ENCODE measurements around the gene EEF1G.
A peak's percentile ranks its signal among the peaks of the same experiment; 100 is the strongest.
"Not testable (repeated sequence)": the region's sequence is repeated elsewhere in the genome, so short reads cannot be mapped to it uniquely, and the experiment has no call there.

Gene EEF1G

DNA sequence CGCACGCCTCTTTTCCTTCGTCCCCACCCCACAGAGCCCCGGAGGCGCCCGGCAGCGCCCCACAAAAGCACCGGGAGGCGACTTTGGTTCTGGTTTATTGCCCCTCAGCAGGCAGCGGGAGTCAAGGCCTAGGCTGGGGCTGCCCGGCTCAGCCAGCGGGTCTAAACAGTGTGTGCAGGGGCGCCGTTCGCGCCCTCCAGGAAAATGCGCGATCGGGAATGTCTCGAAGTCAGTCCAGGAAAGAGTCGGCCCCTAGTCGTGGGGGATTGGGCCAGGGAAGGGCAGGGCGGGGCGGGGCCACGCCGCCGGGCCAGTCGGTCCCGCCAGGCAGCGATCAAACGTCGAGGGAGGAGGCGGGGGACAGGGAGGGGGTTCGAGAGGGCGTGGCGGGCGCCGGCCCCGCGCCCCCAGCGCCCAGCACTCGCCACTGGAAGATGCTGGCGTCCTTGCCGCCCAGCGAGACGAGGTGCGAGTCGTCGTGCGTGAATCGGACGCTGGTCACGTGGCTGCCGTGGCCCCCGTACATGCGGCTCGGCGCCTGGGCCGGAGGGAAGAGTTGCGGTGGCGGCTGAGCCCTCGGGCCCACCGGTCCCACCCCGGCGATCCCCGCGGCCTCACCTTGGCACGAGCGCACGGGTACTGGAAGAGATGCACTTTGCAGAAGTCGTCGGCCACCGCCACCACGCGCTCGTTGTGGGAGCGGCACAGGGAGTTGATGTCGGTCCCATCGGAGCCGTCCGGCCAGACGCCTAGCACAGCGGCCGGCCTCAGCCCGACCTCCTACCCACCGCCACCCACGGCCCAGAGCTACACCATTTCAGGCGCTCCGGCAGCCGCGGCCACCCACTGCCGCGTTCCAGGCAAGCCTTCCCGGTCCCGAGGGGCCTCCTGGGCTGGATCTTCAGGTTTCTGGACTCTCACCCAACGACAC is 28.7 kb upstream of the EEF1G start:
- no peak for DNase-seq

DNA sequence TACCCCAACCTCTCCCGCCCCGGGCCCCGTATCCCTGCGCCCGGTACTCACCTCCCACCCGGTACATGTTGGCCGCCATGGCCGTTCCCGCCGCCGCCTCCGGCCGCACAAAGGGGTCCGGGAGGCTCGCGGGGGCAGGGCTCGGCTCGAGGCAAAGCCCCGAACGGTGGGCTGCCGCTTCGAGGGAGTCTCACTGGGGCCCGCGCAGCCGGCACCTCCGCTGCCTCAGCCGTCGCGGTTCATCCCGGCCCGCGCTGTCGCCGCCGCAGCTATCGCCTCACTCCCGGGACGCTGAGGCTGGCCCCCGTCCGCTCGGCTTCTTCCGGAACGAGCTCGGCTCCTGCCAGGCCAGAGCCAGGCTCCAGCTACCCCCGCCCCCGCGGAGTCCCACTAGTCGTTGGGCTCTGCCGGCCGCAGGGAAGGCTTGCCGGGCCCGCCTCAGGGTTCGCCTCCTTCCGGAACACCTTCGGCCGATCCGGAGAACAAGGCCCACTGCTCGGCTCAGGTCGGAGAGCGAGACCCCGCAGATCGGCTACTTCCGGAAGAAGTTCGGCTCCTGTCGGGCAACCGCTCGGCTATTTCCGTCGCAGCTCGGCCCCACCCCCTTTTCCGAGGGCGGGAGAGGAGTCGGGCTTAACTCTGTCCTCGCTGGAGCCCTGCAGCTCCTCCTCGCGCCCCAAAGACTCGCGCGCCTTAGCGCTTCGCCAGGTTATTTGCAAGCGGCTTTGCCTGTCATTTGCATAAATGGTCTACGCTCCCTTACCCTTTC is 27.9 kb upstream of the EEF1G start, which contains the start of gene MTA2:
MTA2 (minus strand) TSS at position 494 of the 769 bp plus-strand sequence; CDS start at position 79, 415 bp downstream.
- peak; percentile 99 for DNase-seq

DNA sequence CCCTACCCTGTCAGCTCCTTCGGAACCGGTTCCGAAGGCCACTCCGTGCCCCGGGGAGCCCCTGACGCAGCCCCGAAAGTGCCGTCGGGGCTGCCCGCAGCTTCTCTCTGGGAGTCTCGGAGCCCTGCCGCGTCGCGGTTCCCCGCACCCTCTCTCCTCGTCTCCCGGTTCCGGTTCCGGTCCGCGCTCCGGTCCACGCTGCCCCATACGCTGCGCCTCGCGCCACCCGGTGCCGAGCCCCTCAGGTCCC is 27.4 kb upstream of the EEF1G start:
- peak; percentile 21 to 28 for DNase-seq

DNA sequence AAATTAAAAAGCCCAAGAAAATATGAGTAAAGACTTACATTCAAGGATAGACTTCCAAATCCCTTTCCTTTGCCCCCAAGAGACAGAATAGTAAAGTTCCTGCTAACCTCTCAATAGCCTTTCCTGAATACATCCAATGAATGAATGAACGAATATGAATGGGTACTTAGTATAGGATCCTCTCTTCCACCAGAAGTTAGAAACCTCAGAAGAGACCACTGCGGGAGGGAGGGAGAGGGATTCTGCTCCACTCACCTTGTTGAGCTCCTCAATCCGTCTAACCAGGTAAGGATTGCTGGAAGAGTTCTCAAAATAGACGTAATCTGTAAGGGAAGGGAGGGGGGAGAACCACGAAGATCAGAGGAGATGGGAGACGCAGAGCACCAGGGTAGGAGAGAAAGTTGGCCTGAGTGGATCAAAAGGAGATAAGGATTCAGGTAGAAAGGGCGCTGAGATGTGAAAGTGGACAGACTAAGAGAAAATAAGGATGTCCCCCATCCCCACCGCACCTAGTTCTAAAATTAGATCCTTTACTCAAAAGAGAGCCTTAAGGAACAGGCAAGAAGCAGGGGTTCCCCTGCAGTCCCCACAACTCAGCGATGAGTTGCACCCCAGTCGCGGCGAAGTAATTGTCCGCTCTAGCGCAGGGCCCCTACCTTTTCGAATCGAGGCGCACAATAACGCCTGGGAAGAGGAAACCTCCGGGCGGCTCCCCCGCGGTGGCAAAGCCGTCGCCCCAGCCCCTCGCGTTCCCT is 26.9 kb upstream of the EEF1G start:
- DNase-seq: no peak

- no peak for DNase-seq
Measured at GRCh38 chr11:62599901-62600300, 26.2 kb upstream of the EEF1G start.

DNA sequence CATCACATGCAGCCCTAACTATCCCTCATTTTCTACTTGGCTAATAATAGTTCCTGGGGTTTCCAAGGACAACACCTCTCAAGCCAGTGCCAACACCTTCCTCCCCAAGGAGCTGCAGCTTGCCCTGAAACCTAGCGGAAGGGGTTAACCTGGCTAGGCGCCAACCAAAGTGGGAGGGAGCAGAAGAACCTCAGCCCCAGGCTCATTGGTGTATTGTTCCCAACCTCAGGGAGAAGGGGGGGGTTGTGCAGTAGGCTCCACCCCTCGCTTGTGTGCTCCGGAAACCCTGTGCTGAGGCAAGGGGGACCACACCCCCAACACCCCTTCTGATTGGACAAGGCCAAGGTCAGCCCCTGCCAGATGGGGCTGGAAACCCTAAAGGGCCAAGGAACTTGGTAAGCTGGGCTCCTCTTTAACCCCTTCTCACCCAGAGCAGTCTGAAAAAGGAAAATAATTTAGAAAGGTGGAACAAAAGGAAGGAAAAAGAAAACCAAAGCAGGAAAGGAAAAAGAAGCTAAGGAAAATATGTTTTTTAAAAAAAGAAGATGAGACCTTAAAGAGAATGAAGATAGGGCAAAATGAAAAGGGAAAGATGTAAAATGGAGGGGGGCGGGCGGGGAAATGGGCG is 25.5 kb upstream of the EEF1G start:
- peak; percentile 95 for DNase-seq

GRCh38 chr11:62595124-62595523 is 21.4 kb upstream of the EEF1G start:
- no peak for DNase-seq

GRCh38 chr11:62593434-62594044 is 19.8 kb upstream of the EEF1G start:
- peak; percentile 74 to 77 for DNase-seq

DNA sequence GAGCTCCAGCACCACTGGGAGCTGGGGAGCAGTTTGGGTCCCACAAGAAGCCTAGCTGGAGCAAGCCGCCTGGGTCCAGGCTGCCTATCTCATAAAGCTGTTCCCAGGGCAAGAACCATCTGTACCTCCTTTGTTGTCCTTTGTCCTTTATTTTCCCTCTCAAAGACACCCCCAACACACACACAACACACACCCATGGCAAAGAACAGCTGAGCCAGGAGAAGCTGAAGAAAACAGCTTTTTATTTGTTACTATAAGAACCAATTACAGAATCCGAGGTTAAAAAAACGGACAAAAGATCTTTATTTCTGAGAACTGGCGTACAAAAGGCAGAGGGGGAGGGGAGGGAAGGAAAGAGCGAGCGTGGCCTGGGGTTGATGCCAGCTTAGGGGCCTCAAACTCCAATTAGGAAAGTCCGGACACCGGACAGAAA is 19.3 kb upstream of the EEF1G start:
- DNase-seq: no peak

- DNase-seq: no peak
Measured at GRCh38 chr11:62592146-62592815, 18.6 kb upstream of the EEF1G start.

DNA sequence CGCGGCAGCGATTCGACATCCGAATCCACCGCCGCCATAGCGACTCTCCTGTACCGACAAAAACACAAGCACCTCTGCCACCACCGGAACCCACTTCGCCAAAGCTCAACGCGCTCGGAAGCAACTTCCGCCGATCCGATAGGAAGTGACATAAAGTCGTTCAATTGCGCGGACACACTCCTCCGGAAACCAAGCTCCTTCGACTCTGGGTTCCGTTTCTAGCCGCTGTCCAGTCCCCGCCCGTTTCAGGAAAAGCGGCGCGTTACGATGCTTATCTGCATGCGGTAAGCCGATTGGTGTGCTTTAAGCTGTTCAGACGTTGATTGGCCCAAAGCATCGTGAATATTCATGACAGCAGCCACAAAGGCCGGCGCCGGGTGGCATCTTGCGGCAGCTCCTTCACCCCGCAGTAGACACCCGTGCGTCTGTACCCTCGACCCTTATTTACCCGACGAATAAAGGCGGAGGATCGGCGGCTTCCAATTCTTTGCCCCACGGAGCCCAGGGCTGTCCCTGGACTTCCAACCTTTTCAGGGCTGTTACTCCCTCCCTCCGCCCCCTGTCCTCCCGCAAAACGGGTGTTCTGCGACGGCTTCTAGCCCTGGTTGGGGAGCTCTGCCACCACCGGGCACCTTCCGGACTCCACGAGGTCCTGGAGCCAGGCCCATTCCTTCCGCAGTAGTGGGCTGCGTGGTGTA is 17.9 kb upstream of the EEF1G start, which contains the start of gene TUT1:
TUT1 (minus strand) TSS at position 76 of the 698 bp plus-strand sequence; CDS start at position 38, 38 bp downstream.
- peak; percentile 93 to 94 for DNase-seq

- DNase-seq: peak; percentile 26
Measured at GRCh38 chr11:62588966-62589637, 15.4 kb upstream of the EEF1G start.

DNA sequence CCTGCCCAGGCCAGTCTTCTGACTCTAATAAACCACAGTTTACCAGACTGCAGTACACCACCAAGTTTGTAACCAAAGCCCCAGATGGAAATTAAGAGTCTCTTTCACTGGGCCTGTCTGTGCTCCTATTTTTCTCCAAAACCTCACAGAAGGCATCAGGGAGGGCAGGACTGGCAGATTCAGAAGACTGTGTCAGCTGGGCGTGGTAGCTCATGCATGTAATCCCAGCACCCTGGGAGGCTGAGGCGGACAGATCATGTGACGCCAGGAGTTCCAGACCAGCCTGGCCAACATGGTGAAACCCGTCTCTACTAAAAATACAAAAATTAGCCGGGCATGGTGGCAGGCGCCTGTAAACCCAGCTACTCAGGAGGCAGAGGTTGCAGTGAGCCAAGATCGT is 11.7 kb upstream of the EEF1G start:
- DNase-seq: not testable (repeated sequence)

DNA sequence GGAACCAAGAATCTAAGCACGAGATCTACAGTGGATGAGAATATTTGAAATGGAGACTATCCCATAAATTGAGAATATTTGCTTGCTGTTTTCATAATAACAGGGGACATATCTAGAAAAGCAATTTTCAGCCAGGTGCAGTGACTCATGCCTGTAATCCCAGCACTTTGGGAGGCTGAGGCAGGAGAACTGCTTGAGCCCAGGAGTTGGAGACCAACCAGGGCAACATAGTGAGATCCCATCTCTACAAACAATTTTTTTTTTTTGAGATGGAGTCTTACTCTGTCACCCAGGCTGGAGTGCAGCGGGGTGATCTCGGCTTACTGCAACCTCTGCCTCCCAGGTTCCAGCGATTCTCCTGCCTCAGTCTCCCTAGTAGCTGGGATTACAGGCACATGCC is 8.0 kb upstream of the EEF1G start:
- DNase-seq: not testable (repeated sequence)

DNA sequence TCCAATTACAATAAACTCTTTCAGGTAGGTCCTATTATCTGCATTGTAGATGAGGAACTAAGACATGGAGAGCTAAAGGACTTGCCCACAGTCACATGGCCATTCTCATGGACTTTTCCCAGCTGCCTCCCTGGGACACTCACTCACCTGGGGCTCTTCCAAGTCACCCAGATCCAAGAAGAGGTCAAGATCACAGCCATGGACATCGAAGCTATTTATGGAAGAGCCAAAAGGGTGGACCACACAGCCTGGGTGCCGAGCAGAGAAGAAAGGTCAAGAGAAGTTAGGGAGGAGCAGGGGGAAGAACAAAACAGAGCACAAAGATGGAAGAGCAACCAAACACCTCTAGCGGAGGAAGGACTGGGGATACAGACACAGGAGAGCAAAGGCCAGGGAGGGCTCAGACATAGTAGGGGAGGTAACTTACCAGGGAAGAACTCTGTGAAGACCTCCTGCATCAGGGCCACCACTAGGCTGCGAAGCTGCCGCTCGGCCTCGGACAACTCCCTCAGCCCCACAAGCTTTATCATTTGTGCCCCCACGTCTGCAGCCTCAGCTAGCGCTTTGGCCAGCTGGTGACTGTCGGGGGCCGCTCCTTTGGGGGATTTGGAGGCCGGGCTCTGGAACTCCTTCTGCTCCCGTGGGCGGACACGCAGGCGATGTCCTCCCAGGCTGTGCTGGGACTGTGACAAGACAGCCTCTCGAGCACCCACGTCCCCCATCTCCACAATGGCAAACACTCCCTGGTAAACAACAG is 7.4 kb upstream of the EEF1G start:
- no peak for DNase-seq

DNA sequence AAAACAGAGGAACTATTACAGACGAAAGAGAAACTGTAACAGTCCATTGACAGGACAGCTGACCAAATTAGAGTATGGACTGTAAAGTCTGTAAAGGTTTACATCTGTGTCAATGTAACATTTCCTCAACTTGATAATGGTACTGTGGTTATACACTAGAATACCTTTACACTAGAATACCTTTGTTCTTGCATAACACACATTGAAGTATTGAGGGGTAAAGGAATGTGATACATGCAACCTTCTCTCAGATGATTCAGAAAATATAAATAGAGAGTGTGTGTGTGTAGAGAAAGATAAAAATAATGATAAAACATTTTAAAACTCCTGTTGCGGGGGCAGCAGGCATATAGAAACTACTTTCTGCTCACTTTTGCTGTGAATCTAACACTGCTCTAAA is 5.6 kb upstream of the EEF1G start:
- DNase-seq: no peak

- DNase-seq: no peak
Measured at GRCh38 chr11:62578541-62578940, 4.8 kb upstream of the EEF1G start.

DNA sequence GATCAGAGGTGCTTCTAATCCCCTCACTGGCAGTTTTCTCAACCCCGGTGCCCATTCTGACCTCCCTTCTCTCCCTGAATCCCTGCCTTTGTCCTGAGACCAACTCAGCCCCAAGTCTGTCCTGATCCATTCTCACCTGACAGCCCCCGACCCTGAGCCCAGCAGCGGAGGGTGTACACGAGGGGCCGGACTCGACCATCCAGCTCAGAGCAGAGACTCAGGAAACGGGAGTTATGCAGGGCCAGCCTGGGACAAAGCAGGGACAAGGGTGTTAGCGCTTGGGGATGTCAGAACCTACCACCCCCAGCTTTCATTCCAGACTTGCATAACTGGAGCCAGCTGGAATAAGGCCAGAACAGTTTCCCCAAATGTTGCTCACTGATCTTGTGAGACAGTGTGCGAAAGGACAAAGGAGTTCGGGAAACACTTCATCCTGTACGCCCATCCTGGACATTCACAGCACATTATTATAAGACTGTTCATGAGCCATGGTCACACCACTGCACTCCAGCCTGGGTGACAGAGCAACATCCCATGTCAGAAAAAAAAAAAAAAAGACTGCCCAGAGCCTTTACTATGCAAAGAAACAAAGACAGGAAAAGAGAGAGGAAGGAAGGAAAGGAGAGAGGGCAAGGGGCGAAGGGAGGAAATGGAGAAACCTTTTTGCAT is 3.5 kb upstream of the EEF1G start:
- no peak for DNase-seq

- no peak for DNase-seq
Measured at GRCh38 chr11:62575837-62576236, 2.1 kb upstream of the EEF1G start.

Measured in activated CD4-positive, alpha-beta T cell treated with anti-CD3 and anti-CD28 coated beads, Interleukin-2, amount 50 U/mL, for 4 hours (primary cell).